K562 (cell line): Measurements from ENCODE around the gene ZDHHC14. TPM values are rescaled to one million over a fixed set of nuclear protein-coding genes. Genes with fewer than 3 reads are reported as not detected.

Experiments used
- HDAC6 ChIP-seq: IDR thresholded peaks from 2 replicates; pipeline ENCODE4 v1.6.1; 2012; ENCODE audit warnings: low read depth, mild to moderate bottlenecking, control low read depth, inconsistent platforms, low read length, moderate library complexity
- IFI16 ChIP-seq: fragments of 250-450 bp; sonication (Bioruptor Pico); IDR thresholded peaks from 2 replicates; pipeline ENCODE4 v2.1.2; 2022; ENCODE audit warnings: mild to moderate bottlenecking, inconsistent platforms
- LARP7 ChIP-seq: fragments of 450-650 bp; IDR thresholded peaks from 2 replicates; pipeline ENCODE4 v1.6.1; 2016
- NR2C2 ChIP-seq, 2 experiments: fragments of 200-800 bp in 1 of 2; sonication (Bioruptor generic) in 1 of 2; sonication (generic) in 1 of 2; formaldehyde crosslinking in 1 of 2; IDR thresholded peaks; 2 replicates each; pipeline versions ENCODE4 v1.6.1 to v1.8.0; 2016 to 2022; ENCODE audit warnings: mild to moderate bottlenecking in 1 of 2, missing compliant biosample characterization in 1 of 2, missing genetic modification characterization in 1 of 2, missing genetic modification reagents in 1 of 2
- OTX1 ChIP-seq: fragments of 450-650 bp; formaldehyde crosslinking; IDR thresholded peaks from 2 replicates; pipeline ENCODE4 v1.4.0; 2022; ENCODE audit warnings: mild to moderate bottlenecking
- POLR2B ChIP-seq: fragments of 450-650 bp; IDR thresholded peaks from 2 replicates; pipeline ENCODE4 v1.6.1; 2018; ENCODE audit warnings: low read depth; ENCODE audit not compliant: partially characterized antibody
- RCOR1 ChIP-seq, 2 experiments: IDR thresholded peaks; 2 replicates each; pipeline ENCODE4 v1.6.1; 2012; ENCODE audit warnings: low read depth in 2 of 2, low read length in 2 of 2, borderline replicate concordance in 1 of 2, improper control_type of control experiment in 1 of 2
- SMARCB1 ChIP-seq: IDR thresholded peaks from 2 replicates; pipeline ENCODE4 v1.6.1; 2011; ENCODE audit warnings: improper control_type of control experiment, low read depth; ENCODE audit not compliant: insufficient read length
- TAF15 ChIP-seq: fragments of 200-400 bp; formaldehyde crosslinking; IDR thresholded peaks from 2 replicates; pipeline ENCODE4 v1.6.1; 2017; ENCODE audit warnings: mild to moderate bottlenecking, low read depth, low read length, moderate library complexity
- ZBED1 ChIP-seq: IDR thresholded peaks from 2 replicates; pipeline ENCODE4 v1.6.1; 2014
- ZMIZ1 ChIP-seq, 2 experiments: fragments of 150-350 bp in 1 of 2; IDR thresholded peaks; 2 replicates each; pipeline ENCODE4 v1.6.1; 2012 to 2016; ENCODE audit warnings: low read depth in 2 of 2, low read length in 2 of 2, mild to moderate bottlenecking in 1 of 2, moderate library complexity in 1 of 2
- ZNF143 ChIP-seq: sonication (generic); formaldehyde crosslinking; IDR thresholded peaks from 2 replicates; pipeline ENCODE4 v1.9.0; 2022; ENCODE audit warnings: mild to moderate bottlenecking, missing genetic modification reagents
- ZNF23 ChIP-seq: fragments of 250-450 bp; sonication (Bioruptor Pico); IDR thresholded peaks from 2 replicates; pipeline ENCODE4 v1.4.0; 2020; ENCODE audit warnings: mild to moderate bottlenecking
- polyA plus RNA-seq, 8 experiments: library from polyadenylated mRNA; depleted of rRNA in 4 of 8; stranded (reverse) in 5 of 8; unstranded in 3 of 8; fragments of >200 nt; fragmentation: Nextera tagmentation in 2 of 8; fragmentation: Illumina TruSeq in 1 of 8; extraction: Ambion mirVana in 2 of 8; extraction: Trizol in 1 of 8; gene quantifications; 2 replicates each; pipeline versions ENCODE4 v1.2.1 to v1.2.3, GENCODE V29; 2011 to 2014; ENCODE audit warnings: inconsistent platforms in 1 of 8, missing spikeins in 1 of 8
- total RNA-seq, 7 experiments: library from RNA; depleted of rRNA in 6 of 7; stranded (reverse); fragments of >200 nt in 6 of 7; fragmentation: Illumina TruSeq in 2 of 7; extraction: Trizol in 2 of 7; gene quantifications; 2 replicates each; pipeline versions ENCODE4 v1.2.1 to v1.2.3, GENCODE V29; 2011 to 2021; ENCODE audit warnings: low replicate concordance in 1 of 7
- TF ChIP-seq, protein P1 (sequence below): fragments of 250-450 bp; sonication (Bioruptor Pico); IDR thresholded peaks from 2 replicates; pipeline ENCODE4 v1.8.0; 2021; ENCODE audit warnings: moderate library complexity, mild to moderate bottlenecking, inconsistent platforms
- TF ChIP-seq, protein P2 (sequence below), 2 experiments: IDR thresholded peaks; 2 replicates each; pipeline ENCODE4 v1.6.1; 2012; ENCODE audit warnings: improper control_type of control experiment in 2 of 2, low read depth in 2 of 2, low read length in 2 of 2, borderline replicate concordance in 1 of 2
- TF ChIP-seq, protein P3 (sequence below): fragments of 250-450 bp; sonication (Bioruptor Pico); IDR thresholded peaks from 2 replicates; pipeline ENCODE4 v1.5.0; 2022; ENCODE audit warnings: mild to moderate bottlenecking
- TF ChIP-seq, protein P4 (sequence below): fragments of 450-650 bp; IDR thresholded peaks from 2 replicates; pipeline ENCODE4 v1.6.1; 2016; ENCODE audit warnings: low read depth, mild to moderate bottlenecking, moderate library complexity

ZDHHC14 gene
- total and polyA plus RNA-seq, 9 of the 15 experiments (the other 6 are each of a cell fraction or from before 2014, with no cell fraction given), result 0.92 to 23.1 (median 13.8) TPM

DNA sequence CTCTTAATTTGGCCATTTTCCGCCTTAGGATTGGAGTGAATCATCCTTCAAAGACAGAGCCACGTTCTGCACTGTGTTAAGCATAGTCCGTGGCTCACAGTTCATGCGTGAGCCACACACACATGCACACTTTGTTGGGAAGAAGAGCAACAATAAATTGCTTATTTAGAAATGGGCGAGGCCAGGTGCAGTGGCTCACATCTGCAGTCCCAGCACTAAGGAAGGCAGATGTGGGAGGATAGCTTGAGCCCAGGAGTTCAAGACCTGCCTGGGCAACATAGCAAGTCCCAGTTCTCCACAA, 131.3 kb downstream of the ZDHHC14 start (continued):
- TF ChIP-seq ZMIZ1 (IDR thresholded peaks at IDR 0.05; ENCODE audit: low read depth in 2 of 2, low read length in 2 of 2), result no peak
- no peak for TF ChIP-seq RCOR1 (IDR thresholded peaks at IDR 0.05; ENCODE audit: borderline replicate concordance in 1 of 2, low read depth in 2 of 2, low read length in 2 of 2)
- no peak for TF ChIP-seq ZNF23 (CRISPR knock-in tag)
- TF ChIP-seq IFI16 (CRISPR knock-in tag), result no peak
- TF ChIP-seq LARP7, result no peak
- TF ChIP-seq, protein P1, sequence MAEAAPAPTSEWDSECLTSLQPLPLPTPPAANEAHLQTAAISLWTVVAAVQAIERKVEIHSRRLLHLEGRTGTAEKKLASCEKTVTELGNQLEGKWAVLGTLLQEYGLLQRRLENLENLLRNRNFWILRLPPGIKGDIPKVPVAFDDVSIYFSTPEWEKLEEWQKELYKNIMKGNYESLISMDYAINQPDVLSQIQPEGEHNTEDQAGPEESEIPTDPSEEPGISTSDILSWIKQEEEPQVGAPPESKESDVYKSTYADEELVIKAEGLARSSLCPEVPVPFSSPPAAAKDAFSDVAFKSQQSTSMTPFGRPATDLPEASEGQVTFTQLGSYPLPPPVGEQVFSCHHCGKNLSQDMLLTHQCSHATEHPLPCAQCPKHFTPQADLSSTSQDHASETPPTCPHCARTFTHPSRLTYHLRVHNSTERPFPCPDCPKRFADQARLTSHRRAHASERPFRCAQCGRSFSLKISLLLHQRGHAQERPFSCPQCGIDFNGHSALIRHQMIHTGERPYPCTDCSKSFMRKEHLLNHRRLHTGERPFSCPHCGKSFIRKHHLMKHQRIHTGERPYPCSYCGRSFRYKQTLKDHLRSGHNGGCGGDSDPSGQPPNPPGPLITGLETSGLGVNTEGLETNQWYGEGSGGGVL (CRISPR knock-in tag), result no peak
- TF ChIP-seq SMARCB1, result no peak
- TF ChIP-seq, protein P2, sequence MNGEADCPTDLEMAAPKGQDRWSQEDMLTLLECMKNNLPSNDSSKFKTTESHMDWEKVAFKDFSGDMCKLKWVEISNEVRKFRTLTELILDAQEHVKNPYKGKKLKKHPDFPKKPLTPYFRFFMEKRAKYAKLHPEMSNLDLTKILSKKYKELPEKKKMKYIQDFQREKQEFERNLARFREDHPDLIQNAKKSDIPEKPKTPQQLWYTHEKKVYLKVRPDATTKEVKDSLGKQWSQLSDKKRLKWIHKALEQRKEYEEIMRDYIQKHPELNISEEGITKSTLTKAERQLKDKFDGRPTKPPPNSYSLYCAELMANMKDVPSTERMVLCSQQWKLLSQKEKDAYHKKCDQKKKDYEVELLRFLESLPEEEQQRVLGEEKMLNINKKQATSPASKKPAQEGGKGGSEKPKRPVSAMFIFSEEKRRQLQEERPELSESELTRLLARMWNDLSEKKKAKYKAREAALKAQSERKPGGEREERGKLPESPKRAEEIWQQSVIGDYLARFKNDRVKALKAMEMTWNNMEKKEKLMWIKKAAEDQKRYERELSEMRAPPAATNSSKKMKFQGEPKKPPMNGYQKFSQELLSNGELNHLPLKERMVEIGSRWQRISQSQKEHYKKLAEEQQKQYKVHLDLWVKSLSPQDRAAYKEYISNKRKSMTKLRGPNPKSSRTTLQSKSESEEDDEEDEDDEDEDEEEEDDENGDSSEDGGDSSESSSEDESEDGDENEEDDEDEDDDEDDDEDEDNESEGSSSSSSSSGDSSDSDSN (IDR thresholded peaks at IDR 0.05; ENCODE audit: borderline replicate concordance in 1 of 2, low read depth in 2 of 2, low read length in 2 of 2), result no peak
- TF ChIP-seq, protein P3, sequence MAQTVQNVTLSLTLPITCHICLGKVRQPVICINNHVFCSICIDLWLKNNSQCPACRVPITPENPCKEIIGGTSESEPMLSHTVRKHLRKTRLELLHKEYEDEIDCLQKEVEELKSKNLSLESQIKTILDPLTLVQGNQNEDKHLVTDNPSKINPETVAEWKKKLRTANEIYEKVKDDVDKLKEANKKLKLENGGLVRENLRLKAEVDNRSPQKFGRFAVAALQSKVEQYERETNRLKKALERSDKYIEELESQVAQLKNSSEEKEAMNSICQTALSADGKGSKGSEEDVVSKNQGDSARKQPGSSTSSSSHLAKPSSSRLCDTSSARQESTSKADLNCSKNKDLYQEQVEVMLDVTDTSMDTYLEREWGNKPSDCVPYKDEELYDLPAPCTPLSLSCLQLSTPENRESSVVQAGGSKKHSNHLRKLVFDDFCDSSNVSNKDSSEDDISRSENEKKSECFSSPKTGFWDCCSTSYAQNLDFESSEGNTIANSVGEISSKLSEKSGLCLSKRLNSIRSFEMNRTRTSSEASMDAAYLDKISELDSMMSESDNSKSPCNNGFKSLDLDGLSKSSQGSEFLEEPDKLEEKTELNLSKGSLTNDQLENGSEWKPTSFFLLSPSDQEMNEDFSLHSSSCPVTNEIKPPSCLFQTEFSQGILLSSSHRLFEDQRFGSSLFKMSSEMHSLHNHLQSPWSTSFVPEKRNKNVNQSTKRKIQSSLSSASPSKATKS (CRISPR knock-in tag), result no peak
- no peak for TF ChIP-seq ZBED1
- TF ChIP-seq HDAC6, result no peak
- no peak for TF ChIP-seq POLR2B
- no peak for TF ChIP-seq OTX1 (CRISPR knock-in tag)
- TF ChIP-seq, protein P4, sequence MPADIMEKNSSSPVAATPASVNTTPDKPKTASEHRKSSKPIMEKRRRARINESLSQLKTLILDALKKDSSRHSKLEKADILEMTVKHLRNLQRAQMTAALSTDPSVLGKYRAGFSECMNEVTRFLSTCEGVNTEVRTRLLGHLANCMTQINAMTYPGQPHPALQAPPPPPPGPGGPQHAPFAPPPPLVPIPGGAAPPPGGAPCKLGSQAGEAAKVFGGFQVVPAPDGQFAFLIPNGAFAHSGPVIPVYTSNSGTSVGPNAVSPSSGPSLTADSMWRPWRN, result no peak
- TF ChIP-seq ZNF143, result no peak
- no peak for TF ChIP-seq NR2C2 (CRISPR knock-in tag; IDR thresholded peaks at IDR 0.05)
- no peak for TF ChIP-seq NR2C2 (tag; IDR thresholded peaks at IDR 0.05)
- no peak for TF ChIP-seq TAF15
